PC-3 (cell line): Measurements from ENCODE around the gene MED28.

ENCODE experiments used
- EZH2 ChIP-seq: fragments of 300-600 bp; sonication (generic); IDR thresholded peaks from one replicate; pipeline ENCODE4 v1.6.1; 2017; ENCODE audit warnings: antibody characterized with exemption, mild to moderate bottlenecking, low read length; ENCODE audit not compliant: unreplicated experiment
- EZH2phosphoT487 ChIP-seq: fragments of 300-600 bp; sonication (generic); IDR thresholded peaks from 2 replicates; pipeline ENCODE4 v1.6.1; 2018; ENCODE audit warnings: mild to moderate bottlenecking, antibody characterized with exemption, low read length, borderline replicate concordance
- TF ChIP-seq, protein P1 (sequence below): fragments of 300-600 bp; sonication (generic); conservative IDR thresholded peaks from 2 replicates; pipeline ENCODE4 v1.5.1; 2017; ENCODE audit warnings: antibody characterized with exemption, low read depth, mild to moderate bottlenecking, low read length

DNA sequence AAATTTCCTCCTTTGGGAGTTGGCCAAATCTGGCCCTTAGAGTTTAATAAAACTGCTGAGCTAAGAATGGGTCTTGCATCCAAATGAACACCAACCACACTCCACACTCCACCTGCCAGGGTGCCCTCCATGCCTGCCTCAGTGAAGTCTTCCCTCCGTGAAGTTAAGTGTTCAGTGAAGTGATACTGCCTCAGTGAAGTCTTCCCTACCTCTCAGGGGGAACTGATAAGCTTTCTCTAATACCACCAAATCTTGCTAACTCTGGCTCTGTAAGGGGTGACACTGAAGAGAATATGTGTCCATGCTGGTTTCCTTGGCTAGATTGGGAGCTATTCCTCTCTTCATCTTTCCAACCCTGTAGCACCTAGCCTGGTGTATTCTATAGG is 27.9 kb downstream of the MED28 start:
- TF ChIP-seq, protein P1, sequence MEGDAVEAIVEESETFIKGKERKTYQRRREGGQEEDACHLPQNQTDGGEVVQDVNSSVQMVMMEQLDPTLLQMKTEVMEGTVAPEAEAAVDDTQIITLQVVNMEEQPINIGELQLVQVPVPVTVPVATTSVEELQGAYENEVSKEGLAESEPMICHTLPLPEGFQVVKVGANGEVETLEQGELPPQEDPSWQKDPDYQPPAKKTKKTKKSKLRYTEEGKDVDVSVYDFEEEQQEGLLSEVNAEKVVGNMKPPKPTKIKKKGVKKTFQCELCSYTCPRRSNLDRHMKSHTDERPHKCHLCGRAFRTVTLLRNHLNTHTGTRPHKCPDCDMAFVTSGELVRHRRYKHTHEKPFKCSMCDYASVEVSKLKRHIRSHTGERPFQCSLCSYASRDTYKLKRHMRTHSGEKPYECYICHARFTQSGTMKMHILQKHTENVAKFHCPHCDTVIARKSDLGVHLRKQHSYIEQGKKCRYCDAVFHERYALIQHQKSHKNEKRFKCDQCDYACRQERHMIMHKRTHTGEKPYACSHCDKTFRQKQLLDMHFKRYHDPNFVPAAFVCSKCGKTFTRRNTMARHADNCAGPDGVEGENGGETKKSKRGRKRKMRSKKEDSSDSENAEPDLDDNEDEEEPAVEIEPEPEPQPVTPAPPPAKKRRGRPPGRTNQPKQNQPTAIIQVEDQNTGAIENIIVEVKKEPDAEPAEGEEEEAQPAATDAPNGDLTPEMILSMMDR = no peak
- TF ChIP-seq EZH2phosphoT487 (no peak), EZH2 (no peak)
